Measurements from ENCODE around the gene OGFOD1. TPM values are rescaled to one million over a fixed set of nuclear protein-coding genes. Genes with fewer than 3 reads are reported as not detected.

OGFOD1 gene
- total RNA-seq (2022; extraction: Qiagen RNA extraction) = 69.9 to 91.8 TPM (median 80.5 TPM) in 5 replicates

GRCh38 chr16:56450986-56451752 is at the start of gene OGFOD1, which contains the start of gene NUDT21:
OGFOD1 (plus strand) TSS chr16:56451554; CDS start chr16:56451613, 59 bp downstream.
NUDT21 (minus strand) TSS chr16:56451332; CDS start chr16:56451202, 130 bp downstream.

GRCh38 chr16:56425439-56425832 is 25.9 kb upstream of the OGFOD1 start, which contains the start of gene AMFR:
AMFR (minus strand) TSS chr16:56425545; CDS start chr16:56425327, 218 bp downstream.

GRCh38 chr16:56519459-56520250 is 68.3 kb downstream of the OGFOD1 start, which contains the start of gene BBS2:
BBS2 (minus strand) TSS chr16:56520024; CDS start chr16:56519862, 162 bp downstream.

Other genes with a start within 250 kb of the OGFOD1 start
- 65.5 to 74.2 TPM (median 71.1 TPM) in 5 replicates for gene AMFR, start 26.0 kb upstream of the OGFOD1 start, total RNA-seq (2022; extraction: Qiagen RNA extraction)
- 109 to 140 TPM (median 134 TPM) in 5 replicates for gene NUDT21, start 222 bp upstream of the OGFOD1 start, total RNA-seq (2022; extraction: Qiagen RNA extraction)
- gene BBS2, start 68.5 kb downstream of the OGFOD1 start, total RNA-seq (2022; extraction: Qiagen RNA extraction) = 19.6 to 25.1 TPM (median 23.6 TPM) in 5 replicates
- gene MT4, start 113.5 kb downstream of the OGFOD1 start, total RNA-seq (2022; extraction: Qiagen RNA extraction) = not detected in 5 replicates
- gene MT3, start 138.0 kb downstream of the OGFOD1 start, total RNA-seq (2022; extraction: Qiagen RNA extraction) = 0.34 to 0.82 TPM (median 0.54 TPM) in 4 of 5 replicates, not detected in the other
- 1,981 to 2,932 TPM (median 2,492 TPM) in 5 replicates for gene MT2A, start 157.0 kb downstream of the OGFOD1 start, total RNA-seq (2022; extraction: Qiagen RNA extraction)
- gene MT1E, start 174.2 kb downstream of the OGFOD1 start, total RNA-seq (2022; extraction: Qiagen RNA extraction) = not detected in 5 replicates
- gene MT1M, start 181.1 kb downstream of the OGFOD1 start, total RNA-seq (2022; extraction: Qiagen RNA extraction) = 0.15 to 0.18 TPM in 2 of 5 replicates, not detected in the others
- gene MT1A, start 187.1 kb downstream of the OGFOD1 start, total RNA-seq (2022; extraction: Qiagen RNA extraction) = 25.2 to 38.3 TPM (median 30.3 TPM) in 5 replicates
- gene MT1B, start 200.3 kb downstream of the OGFOD1 start, total RNA-seq (2022; extraction: Qiagen RNA extraction) = 0.43 TPM in 1 of 5 replicates, not detected in the others
- gene MT1F, start 206.4 kb downstream of the OGFOD1 start, total RNA-seq (2022; extraction: Qiagen RNA extraction) = 14.8 to 20.2 TPM (median 16.2 TPM) in 5 replicates
- gene MT1G, start 216.5 kb downstream of the OGFOD1 start, total RNA-seq (2022; extraction: Qiagen RNA extraction) = not detected in 5 replicates
- gene MT1H, start 218.3 kb downstream of the OGFOD1 start, total RNA-seq (2022; extraction: Qiagen RNA extraction) = not detected in 5 replicates
- gene MT1X, start 230.9 kb downstream of the OGFOD1 start, total RNA-seq (2022; extraction: Qiagen RNA extraction) = 401 to 928 TPM (median 662 TPM) in 5 replicates